Activated T-helper 9 cell treated with anti-CD3 and anti-CD28 coated beads, Interleukin-2, amount 50 U/mL, for 16 hours (primary cell): ENCODE measurements around the gene MRPL10.
A peak's percentile ranks its signal among the peaks of the same experiment; 100 is the strongest.

Experiments used
- DNase-seq: peaks from one replicate; pipeline ENCODE4 v3.0.0-alpha.2; 2020; ENCODE audit warnings: low read depth

The MRPL10 gene

DNA sequence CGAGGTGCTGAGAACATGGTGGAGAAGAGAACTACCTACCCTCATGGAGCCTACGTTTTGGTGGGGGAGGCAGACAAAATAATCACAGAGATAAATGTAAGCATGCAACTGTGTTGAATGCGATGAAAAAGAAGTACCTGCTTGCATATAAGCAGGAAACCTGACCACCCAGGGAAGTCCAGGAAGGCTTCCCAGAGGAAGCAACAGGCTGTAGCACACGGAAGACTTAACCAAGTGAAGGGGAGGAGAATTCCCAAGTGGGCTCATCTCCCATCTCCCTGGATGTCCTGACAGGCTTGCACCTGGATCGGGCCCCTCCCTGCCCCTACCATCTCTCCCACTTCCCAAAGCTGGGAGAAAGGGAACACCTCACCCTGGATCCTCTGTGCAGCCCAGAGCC, 7.7 kb upstream of the MRPL10 start:
- no peak for DNase-seq

DNA sequence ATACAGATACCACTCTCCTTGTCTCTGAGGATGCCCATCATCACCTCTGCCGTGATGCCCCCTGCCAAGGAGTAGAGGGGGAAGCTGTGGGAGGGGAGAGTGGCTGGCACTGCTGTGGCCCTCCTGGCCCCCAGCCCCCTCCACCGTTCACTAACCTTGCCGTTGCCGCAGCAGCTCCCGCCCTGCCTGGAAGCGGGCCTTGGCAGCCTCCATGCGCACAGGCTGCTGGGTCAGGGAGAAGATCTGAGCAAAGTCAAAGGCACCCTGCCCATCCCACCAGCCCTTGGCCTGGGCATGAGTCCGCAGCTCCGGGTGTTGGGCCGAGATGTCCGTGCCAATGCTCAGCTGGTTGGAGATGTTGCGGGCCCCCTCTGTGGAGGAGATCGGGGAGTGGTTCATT, 7.3 kb upstream of the MRPL10 start:
- DNase-seq, result no peak

DNA sequence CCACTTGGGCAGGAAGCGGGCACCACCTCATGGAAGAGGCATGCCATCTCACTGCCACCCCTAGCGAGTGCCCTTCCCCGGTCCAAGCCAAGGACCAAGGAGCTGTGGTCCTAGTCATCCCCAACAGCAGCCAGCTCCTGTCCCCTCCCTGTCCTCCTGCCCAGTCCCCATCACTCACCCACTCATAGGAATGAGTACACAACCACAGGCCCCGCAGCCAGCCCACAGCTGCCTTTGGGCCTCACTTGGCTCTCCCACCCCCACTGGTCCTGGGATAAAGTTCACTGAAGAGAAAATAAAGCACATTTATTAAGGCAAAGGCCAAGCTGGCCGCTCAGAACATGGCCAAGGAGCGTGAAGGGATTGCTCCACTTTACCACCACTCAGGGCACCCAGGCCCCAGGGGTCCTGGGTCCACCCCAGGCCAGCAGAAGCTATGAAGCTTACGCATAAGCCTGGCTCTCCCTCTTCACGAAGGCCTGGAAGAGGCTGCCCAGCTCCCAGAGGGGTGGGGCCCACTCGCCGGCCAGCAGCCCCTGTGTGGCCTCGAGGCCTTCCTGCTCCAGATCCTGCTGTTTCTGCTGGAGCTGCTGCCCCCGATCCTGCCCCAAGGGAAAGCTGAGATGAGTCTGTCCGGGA, 6.2 kb upstream of the MRPL10 start:
- no peak for DNase-seq

DNA sequence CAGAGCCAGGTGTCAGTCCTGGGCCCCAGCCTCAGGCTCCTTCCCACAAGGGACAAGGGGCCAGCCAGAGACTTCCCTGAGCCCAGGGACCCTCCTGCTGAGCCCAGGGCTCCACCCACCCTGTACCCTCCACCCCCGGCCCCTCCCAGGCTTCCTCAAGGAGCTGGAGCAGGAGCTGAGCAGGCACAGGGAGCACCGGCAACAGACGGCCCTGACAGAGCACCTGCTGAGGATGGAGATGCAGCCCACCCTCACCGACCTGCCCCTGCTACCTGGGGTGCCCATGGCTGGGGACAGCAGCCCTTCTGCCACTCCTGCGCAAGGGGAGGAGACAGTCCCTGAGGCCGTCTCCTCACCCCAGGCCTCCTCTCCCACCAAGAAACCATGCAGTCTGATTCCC, 5.3 kb upstream of the MRPL10 start:
- DNase-seq, result no peak

DNA sequence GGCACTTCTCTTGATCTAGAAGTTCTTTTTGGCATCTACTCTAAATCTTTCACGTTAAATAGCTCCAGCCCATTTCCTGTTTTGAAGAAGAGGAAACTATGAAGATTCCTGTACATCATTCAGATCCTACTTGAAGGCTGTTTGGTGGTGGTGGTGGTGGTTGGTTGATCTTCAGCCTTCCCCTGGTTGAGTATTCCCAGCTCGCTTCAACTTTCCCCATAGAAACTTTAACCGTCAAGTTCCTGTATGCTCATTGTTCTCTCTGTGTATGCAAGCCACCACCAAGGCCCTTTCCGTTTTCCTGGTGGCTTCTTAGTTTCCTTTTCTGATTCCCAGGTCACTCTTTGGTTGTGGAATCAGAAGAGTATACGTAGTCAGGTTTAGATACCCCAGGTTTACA, 3.4 kb upstream of the MRPL10 start:
- DNase-seq, result no peak

DNA sequence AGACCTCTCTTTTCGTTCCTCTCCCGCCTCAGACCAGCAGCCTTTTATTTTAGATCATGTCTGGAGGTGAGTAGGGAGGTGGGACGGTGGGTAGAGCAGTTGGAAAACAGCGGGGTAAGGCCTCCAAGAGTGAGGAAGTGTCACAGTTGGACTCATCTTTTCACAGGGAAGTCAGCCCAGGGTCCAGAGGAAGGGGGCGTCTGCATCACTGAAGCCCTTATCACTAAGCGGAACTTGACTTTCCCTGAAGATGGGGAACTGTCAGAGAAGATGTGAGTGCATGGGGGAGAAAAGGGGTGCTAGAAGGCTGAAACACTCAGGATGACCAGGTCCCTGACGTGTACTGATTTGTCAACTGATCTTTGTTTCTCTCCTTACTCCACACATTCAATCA, 590 bp upstream of the MRPL10 start:
- DNase-seq, result no peak

DNA sequence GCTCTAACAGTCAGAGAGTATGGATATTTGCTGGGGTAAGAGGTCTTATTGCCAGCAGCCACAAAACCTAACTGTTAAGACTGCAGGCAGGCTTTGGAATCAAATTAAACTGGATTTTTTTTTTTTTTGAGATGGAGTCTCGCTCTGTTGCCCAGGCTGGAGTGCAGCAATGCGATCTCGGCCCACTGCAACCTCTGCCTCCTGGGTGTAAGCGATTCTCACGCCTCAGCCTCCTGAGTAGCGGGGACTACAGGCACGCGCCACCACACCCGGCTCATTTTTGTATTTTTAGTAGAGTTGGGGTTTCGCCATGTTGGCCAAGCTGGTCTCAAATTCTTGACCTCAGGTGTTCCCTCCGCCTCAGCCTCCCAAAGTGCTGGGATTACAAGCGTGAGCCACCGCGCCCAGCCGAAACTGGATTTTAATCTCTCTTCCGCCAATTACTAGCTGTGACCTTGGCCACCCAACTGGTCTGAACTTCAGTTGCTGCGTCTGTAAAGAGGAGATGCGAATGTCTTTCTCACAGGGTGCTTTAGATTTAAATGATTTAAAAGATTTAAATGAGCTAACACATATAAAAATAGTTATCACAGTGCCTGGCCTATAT, 842 bp downstream of the MRPL10 start:
- no peak for DNase-seq

DNA sequence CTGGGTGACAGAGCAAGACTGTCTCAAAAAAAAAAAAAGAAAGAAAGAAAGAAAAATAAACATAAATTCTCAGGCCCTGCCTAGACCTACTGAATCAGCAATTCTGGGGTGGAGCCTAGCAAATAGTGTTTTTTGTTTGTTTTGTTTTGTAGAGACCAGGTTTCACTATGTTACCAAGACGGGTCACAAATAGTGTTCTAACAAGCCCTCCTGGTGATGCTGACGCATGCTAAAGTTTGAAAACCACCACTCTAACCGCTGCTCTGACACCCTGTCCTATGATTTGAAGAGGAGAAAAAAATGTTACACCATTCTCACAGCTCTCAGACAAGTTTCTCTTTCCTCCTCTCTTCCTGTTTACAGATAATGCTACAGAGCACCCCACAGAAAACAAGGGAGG, 1.5 kb downstream of the MRPL10 start:
- peak; percentile 37 for DNase-seq

DNA sequence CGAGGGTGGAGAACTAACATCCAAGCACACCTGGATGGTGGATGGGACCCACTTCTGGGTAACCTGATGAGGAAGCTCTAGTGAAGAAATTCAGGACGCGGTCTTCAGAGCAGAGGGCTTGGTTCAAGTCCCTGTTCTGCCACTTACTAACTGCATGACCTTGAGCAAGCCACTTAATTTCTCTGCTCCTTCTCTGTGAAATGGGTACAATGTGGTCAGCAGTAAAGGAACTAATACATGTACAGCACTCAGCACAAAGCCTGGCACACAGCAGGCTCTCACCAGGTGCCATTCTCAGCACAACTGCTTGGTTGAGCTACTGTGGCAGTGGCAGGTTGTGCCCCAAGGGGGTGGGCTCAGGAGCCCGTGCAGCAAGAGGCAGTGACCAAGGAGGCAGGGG, 7.8 kb downstream of the MRPL10 start:
- no peak for DNase-seq

DNA sequence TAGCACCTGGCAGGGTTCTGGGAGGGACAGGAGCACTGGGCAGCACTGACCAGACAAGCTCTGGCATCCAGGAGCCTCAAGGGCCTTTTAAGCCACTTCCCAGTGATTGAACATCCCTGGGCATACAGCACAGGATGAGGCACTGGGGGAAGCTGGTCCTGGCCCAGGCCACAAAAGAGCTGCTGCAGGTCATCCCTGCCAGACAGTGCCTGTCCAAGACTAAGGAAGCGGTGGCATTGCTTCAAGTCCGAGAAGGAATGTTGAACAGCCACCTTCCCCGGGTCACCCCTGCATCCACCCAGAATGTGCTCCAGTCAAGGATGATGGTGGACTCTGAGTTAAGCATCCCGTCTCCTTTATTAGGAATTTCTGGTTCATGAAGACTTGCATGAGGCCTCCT, 8.6 kb downstream of the MRPL10 start:
- DNase-seq, result no peak

DNA sequence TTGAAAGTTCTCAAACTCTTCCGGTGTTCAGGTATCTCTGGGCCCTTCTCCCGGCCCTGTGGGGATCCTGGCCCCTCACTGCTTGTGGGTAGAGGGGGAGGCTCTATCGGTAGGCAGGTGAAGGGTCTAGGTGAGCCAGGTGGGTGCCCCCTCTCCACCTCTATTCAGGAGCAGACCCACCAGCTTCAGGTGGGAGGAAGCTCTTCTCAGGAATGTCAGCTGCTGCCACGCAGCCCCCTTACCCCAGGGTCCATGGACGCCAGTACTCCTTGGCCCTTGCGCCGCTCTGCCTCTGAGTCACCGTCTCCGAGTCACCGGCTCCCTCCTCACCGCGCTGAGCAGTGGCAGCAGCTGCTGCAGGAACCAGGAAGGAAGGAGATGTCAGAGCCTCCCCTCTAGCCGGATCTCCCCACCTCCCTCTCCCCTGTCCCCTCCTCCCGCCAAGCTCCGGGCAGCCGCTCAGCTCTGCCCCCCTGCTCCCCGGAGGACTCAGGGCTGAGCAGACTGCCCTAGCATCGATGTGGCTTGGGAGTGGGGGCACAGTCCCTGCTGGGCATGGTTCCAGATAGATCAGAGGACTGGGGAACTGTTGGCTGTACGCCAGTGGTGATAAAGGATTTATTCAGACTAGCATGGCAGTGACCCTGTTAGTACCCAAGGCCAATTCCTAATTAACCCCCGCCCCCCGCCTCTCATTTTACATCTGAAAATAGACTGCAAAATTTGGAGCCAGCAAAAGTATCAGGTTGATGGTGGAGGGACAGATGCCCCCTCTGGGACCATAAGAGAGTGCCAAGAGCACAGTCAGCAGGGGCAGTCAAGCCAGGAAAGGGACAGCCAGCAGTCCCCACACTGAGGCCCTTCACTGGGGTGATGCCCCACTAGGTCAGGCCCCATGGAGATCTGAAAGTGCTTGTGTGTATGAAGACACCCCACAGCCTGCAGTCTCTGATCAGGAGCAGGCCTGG, 9.6 kb downstream of the MRPL10 start, which contains the start of gene OSBPL7:
OSBPL7 (minus strand) TSS at position 371 of the 968 bp plus-strand sequence. CDS start 1,516 bp downstream, outside the sequence.
- peak; percentile 57 for DNase-seq

DNA sequence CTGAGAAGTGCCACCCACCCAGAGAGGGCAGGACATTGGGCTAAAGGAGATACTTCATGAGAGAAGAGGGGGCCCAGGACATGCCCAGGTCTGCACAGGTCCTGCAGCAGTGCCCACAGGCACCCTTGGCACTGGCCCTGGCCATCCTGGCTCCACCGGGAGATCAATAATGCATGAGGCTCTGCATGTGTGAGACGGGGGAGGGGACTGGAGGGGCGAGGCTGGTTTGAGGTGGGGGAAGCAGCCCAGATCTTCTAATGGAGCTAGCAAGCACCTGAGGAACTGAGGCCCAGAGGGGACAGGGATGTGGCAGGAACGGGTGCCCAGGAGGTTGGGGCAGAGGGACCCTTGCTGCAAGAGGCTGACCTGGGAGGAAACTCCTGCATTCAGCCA, 10.3 kb downstream of the MRPL10 start:
- DNase-seq, result no peak

DNA sequence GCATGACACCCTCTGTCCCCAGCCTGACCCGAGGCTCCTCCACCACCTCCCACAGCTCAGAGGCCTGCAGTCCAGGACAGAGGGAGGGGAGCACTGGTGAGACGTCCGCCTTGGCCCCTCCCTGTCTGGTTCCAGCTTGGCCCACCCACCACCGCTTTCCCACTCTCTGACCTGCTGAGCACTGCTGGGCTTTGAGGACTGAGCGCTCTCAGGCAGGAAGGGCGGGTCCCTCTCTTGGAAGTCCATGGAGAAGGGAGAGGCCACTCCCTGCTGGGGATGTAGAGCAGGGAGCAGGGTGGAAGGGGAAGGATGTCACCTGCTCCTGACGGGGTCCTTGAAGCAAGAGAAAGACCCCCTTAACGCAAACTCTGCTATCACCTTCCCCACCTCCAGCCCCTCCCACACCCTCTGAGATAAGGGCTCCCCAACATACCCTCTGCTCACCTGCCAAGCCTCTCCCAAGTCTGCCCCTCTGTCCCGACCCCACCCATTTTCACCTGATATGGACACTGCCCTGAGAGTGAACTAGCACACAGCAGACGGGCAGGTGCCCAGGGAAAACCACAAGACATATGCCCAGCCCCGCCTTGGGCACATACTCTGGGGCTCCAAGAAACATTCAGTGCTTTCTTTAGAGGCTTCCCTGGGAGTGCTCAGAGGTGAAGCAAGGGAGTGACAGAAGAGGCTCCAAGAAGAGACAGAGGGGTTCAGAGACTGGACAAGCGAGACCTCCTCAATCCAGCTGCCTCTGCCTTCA, 11.1 kb downstream of the MRPL10 start:
- no peak for DNase-seq

DNA sequence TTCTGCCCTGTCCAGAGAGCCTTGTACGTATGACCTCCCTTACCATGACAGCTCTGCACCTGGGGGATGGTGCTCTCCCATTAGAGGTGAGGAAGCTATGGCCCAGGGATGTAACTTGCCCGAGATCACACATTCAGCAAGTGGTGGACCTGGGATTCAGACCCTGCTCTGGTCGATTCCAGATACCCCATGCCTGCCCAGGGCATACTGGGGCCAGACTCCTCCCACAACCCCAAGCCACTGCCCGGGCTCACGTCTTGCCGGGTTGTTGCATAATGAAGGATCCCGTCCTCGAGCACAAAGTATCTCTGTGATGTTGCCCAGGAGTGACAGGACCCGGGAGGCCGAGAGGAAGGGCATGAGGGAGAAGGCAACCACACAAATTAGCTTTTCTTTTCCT, 11.9 kb downstream of the MRPL10 start:
- DNase-seq, result no peak

DNA sequence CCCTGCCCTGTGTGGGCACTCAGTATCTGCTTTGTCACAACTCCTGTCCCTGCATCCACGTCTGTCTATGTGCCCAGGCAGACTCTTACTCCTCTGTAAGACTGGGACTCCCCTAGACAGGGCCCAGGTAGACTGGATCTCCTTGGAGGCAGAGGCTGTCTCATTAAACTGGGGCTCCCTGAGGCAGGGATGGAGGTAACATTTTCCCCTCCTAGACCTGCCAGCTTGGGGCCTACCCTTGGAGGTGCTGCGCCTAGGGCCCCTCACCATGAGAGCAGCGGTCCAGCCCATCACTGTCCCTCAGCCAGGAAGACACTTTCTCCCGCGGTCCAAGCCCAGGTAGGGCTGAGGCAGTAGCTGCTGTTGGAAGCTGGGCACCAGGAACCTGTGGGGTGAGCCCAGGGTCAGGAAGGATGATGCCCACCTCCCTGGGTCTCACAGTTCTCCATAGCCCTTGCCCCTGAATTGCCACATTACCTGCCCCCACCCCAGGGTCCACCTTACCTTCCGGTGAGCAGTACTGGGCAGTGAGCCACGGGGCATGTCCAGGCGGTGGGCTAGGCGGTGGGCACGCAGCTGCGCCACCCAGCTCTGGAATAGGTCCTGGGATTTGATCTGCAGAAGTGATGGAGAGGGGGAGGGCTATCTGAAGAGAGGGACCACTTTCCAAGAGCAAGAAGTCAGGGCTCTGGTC, 13.2 kb downstream of the MRPL10 start:
- no peak for DNase-seq

DNA sequence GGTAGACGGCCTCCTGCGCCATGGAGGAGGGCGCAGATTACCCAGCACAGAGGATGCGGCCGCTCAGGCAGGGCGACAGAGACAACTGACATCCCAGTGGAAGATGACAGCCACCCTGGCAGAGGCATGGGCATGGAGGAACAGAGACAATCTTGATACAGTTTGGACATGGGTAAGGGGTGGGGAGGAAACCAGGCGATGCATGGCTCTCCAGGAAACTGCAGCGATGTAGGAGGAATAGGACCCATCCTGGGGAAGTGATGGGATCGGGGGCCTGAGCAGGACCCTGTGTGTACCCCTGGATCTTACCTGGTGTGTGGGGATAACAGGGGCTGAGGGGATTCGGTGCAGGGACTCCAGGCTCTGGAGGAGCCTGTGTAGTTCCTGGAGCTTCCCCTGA, 14.4 kb downstream of the MRPL10 start:
- no peak for DNase-seq

DNA sequence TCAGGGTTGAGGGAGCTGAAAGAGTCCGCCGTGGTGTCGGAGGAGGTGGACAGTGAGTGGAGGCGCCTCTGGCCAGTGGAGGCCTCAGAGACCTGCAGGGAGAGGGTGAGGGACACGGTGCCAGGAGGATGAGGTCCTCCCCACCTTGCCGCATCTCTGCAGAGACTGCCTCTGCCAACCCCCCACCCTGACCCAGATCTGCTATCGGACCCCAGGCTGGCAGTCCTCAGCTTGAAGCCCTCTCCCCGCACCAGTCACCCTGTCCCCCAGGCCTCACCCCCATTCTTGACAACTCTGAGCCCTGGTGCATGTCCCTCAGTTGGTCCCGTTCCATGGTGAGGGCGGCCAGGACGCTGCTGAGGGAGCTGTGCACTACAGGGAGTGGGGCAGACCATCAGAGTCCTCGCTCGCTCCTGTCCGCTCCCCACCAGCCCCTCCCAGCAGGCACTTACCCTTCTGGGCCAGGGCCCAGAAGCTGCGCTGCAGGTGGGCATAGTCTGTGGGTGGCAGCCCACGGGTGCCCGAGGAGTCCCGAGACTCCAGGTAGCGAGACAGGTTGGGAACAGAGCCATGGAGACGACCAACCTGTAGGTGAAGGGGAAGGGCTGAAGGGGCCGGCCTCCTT, 15.1 kb downstream of the MRPL10 start:
- no peak for DNase-seq

DNA sequence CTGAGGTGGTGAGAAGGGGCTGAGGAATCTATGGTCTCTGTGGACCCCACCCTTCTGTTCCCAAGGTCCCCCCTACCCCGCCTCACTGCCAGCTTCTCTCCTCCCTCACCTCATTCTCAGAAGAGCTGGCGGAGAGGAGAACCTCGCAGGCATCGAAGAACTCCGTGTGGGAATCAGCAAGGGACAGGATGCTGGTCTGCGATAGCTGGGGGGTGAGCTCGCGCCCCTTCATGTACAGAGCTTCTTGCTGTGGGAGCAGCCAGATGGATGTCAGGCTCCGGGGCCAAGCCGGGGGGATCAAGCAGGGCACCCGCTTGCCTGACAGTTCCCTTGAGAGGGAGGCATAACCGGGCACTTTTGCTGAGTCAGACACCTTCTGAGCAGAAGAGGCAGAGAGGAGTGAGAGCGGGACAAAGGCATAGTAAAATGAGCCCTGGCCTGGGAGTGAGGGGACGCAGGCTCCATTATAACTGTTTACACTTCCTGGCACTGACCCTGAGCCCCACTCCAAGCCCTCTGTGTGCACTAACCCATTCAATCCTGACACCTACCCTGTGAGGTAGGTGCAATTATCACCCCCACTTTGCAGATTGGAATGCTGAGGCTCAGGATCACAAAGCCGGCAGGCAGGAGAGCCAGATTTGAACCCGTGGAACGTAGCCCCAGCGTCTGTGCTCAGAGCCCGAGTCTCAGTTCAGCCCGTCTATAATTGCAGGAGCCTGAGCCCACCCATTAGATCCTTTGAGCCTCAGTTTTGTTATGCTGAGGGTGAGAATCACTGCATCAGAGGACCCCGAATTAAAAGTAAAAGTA, 16.0 kb downstream of the MRPL10 start:
- DNase-seq, result no peak

DNA sequence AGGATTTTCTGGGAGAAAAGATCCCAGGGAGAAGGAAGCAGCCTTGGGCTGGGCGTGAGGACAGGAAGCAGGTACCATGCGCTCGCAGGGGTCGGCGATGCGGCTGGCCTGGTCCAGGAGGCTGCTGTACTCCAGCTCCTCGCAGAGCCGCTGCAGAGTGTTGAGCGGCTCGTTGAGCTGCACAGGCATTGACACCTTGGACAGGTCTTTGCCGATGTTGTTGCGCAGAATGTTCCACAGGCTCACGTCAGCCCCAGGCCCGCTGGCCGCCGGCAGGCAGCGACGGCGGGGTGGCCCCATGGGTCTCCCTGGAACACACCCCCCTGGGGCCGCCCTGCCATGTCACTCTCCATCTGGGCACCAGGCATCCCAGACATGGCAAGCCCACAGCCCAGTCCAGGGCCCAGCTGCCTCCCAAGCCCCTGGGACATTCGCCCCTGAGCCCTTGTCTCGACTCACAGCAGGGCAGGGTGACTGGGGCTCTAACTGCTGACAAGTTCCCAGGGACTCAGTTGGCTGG, 17.8 kb downstream of the MRPL10 start:
- no peak for DNase-seq

DNA sequence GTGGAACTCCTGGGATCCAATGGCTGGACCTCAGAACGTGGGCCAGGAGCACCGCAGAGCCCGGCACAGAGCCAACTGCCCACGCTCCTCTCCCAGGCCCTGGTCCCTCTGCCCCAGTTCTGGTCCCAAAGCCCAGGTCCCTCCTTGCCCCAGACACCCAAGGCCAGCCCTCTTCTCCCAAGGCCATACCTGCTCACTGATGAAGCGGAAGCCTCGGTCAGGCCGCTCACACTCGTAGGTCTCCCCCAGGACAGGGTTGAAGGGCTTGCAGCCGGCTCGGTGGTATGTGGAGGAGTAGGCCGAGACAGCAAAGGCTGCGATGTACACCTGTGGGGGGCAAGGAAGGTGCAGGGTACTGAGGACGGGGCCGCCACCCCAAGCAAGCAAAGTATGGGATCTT, 18.3 kb downstream of the MRPL10 start:
- no peak for DNase-seq
